H1 (cell line): ENCODE measurements around the gene SLC23A3. TPM values are rescaled to one million over a fixed set of nuclear protein-coding genes. Genes with fewer than 3 reads are reported as not detected.

Experiments used
- BCL11A ChIP-seq, 2 experiments: IDR thresholded peaks; one replicate each; pipeline ENCODE4 v1.6.1; 2011; ENCODE audit warnings: low read depth in 2 of 2, low read length in 2 of 2, mild to moderate bottlenecking in 2 of 2
- EP300 ChIP-seq, 2 experiments: IDR thresholded peaks; 1 replicate in 1 of 2; 2 replicates in 1 of 2; pipeline ENCODE4 v1.6.1; 2011 to 2012; ENCODE audit warnings: low read depth in 2 of 2, low read length in 2 of 2, mild to moderate bottlenecking in 2 of 2, borderline replicate concordance in 1 of 2, inconsistent platforms in 1 of 2, moderate library complexity in 1 of 2
- polyA plus RNA-seq, 7 experiments: library from polyadenylated mRNA; depleted of rRNA in 3 of 7; stranded (reverse) in 5 of 7; unstranded in 2 of 7; fragments of >200 nt in 5 of 7; fragments of 200-250 nt in 2 of 7; gene quantifications; 1 replicate in 5 of 7; 2 replicates in 1 of 7; 4 replicates in 1 of 7; pipeline versions ENCODE4 v1.2.1 to v1.2.3, GENCODE V29; 2011 to 2013; ENCODE audit warnings: missing spikeins in 2 of 7, mixed read lengths in 2 of 7
- total RNA-seq: library from RNA; stranded (reverse); fragmentation: NEBNext Ultra II Directional; extraction: Animal tissue kit (Norgen Biotek cat#: 25700); gene quantifications from 2 replicates; pipeline ENCODE4 v1.2.1, GENCODE V29; 2021

The SLC23A3 gene
- total and polyA plus RNA-seq, 2 of the 8 experiments (the other 6 are each of a cell fraction or from before 2014, with no cell fraction given): 0.35 to 0.84 TPM

GRCh38 chr2:219177552-219178376, 7.9 kb upstream of the SLC23A3 start, which contains the start of gene RETREG2 (continued):
- TF ChIP-seq EP300 (IDR thresholded peaks at IDR 0.05; ENCODE audit: borderline replicate concordance in 1 of 2, low read depth in 2 of 2, low read length in 2 of 2) (peak in 1 of 2 experiments; percentile 81; a peak in 1 of 3 replicates), BCL11A (IDR thresholded peaks at IDR 0.05; ENCODE audit: low read depth in 2 of 2, low read length in 2 of 2) (no peak)
- TF ChIP-seq, all 59 proteins: peak for 21
